Urothelium cell line (cell line): Measurements from ENCODE around the gene NSMF.
"Not testable (repeated sequence)": the region's sequence is repeated elsewhere in the genome, so short reads cannot be mapped to it uniquely, and the experiment has no call there.

Experiments used
- DNase-seq: peaks from one replicate; pipeline ENCODE4 v3.0.0; 2011; ENCODE audit warnings: low spot score, mixed read lengths
- FAIRE-seq: peaks from 2 replicates; lab custom pipeline; 2011; peaks lifted over from hg19 to GRCh38; lab: Jason Lieb, UNC

NSMF gene

DNA sequence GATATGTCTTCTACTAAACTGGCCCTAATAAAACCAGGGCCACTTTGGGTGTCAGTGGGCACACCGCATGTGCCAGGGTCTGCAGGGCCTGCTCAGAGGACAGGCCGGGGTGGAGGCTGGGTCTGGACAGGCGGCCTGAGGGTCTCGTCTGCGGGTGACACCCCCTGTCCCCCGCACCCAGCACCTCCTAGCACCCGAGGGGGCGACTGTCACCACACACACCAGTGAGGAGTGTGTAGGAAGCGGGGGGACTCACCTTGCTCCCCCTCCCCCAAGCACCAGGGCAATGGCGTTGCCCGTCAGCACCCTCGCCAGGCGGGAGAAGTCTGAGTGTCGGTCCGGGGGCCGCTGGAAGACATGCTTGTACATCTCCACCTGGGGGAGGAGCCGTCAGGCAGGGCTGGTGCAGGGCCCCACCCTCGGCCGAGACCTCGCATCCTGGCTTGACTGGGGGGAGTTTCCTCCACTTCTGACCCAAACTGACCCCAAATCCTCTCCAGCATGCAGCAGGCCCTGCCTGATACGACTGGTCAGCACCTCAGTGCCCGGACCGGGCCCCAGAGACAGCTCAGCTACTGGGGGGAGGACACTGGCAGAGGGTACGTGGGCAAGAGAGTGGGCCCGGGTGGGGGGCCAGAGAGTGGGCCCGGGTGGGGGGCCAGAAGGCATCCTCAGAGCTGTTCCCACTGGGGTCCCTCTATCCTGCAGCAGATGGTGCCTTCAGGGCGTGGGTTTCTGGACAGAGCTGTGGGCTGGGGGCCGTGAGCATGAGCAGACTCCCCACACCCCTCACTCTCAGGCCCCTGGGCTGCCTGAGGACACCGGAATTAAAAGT lies 18.9 kb upstream of the NSMF start:
- no peak for FAIRE-seq
- no peak for DNase-seq

DNA sequence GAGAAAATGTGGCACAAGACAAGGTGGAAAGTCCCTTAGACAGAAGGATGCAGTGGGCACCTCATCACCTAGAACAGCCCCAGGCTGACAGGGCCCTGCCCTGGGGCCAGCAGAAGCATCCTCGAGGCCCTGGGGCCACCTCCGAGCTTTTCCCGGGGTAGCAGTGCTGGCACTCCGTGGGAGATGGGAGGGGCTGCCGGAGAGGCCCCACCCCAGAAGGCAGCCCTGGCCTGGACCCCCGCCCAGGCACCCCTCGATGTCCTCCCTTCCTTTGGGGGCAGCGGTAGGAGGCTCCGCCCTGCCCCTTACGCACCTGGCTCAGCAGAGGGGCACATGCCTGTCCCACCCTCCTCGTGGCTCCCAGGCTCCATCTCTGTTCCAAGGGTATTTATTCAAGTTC lies 17.7 kb upstream of the NSMF start:
- DNase-seq (no peak), FAIRE-seq (no peak)

DNA sequence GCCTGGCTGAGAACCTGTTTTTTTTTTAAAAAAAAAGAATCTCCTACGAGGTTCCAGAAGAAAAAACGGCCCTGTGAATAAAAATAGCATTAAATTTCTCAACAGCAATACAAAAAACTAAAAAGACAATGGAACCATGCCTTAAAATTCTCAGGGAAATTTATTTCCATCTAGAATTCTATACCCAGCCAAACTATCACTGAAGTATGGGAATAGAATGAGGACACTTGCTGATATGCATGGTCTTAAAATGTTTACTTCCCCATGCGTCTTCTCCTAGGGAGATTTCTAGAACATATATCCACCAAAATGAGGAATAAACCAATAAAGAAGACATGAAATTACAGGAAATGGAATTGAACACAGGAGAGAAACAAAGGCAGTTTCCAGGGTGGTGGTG lies 16.5 kb upstream of the NSMF start:
- DNase-seq (no peak), FAIRE-seq (no peak)

DNA sequence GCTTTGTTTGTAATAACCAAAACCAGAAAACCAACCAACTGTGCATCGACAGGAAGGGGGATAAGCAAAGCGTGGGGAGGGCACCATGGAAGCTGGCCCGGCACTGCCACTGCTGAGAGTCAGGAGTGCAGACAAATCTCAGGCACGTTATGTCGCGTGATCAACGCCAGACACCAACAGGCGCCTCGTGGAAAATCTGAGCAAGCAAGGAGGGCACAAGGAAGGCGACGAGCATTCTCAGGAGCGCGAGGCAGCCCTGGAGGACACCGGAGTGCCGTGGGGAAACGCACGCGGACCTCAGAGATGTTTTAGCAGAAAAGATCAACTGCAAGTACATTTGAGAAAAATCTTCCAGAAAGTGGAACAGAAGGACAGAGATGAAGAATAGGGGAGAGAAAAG lies 15.1 kb upstream of the NSMF start:
- FAIRE-seq (no peak), DNase-seq (no peak)

DNA sequence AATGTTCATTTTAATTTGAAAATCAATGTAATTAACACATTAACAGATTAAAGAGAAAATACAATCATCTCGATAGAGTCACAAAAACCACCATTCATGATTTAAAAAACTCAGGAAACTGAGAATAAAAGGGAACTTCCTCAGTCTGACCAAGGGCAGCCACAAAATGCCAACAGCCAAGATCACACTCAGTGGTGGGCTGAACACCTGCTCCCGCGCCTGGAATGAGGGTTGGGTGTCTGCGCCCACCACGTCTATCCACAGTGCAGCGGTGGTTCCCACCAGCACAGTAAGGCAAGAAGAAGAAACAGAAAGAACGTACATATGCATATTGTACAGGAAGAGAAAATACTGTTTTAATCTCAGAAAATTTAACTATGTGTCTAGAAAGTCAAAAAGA lies 11.7 kb upstream of the NSMF start:
- no peak for DNase-seq

DNA sequence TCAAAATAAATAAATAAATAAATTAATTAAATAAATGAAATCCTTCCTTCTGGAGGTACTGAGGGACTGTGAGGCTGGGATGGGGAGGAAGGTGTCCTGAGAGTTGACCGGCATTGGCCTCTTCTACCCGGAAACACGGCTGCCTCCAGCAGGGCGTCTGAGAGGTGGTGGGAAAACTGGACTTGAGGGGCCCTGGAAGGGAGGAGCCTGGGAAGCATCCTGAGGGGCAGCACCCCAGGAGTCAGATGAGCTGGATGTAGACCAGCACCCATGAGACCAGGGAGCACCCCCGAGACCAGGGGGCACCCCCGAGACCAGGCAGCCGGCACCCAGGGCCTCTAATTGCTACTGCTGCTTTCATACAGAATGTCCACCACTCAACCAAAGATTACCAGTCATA lies 8.8 kb upstream of the NSMF start:
- no peak for FAIRE-seq

More for the DNA sequence above, 11.7 kb upstream of the NSMF start:
- FAIRE-seq = no peak

DNA sequence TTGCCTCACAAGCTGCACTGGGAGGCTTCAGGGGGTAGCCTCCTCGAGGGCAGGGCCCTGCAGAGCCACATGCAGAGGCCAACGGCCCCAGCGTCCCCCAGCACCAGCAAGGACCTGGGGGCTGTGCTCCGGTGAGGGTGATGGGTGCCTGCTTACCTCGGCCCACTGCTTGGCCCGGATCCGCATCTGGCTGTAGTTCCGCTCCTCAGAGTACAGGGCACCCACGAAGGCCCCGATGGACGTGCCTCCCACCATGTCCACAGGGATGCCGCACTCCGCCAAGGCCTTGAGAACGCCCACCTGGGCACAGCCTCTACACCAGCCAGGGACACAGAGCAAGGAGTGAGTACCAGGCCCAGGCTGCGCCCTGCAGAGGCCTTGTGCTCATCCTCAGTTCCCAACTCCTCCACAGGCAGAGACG lies 8.0 kb upstream of the NSMF start:
- no peak for FAIRE-seq

More for the DNA sequence above, 8.8 kb upstream of the NSMF start:
- DNase-seq = no peak

DNA sequence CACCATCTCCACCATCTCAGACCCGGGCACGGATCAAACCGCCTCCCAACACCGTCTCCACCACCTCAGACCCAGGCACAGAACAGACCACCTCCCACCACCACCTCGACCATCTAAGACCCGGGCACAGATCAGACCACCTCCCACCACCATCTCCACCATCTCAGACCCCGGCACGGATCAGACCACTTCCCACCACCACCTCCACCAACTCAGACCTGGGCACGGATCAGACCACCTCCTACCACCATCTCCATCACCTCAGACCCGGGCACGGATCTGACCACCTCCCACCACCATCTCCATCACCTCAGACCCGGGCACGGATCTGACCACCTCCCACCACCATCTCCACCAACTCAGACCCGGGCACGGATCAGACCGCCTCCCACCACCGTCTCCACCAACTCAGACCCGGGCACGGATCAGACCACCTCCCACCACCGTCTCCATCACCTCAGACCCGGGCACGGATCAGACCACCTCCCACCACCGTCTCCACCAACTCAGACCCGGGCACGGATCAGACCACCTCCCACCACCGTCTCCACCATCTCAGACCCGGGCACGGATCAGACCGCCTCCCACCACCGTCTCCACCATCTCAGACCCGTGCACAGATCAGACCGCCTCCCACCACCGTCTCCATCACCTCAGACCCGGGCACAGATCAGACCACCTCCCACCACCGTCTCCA lies 7.4 kb upstream of the NSMF start:
- peak; percentile 37 for FAIRE-seq

More for the DNA sequence above, 8.0 kb upstream of the NSMF start:
- no peak for DNase-seq

DNA sequence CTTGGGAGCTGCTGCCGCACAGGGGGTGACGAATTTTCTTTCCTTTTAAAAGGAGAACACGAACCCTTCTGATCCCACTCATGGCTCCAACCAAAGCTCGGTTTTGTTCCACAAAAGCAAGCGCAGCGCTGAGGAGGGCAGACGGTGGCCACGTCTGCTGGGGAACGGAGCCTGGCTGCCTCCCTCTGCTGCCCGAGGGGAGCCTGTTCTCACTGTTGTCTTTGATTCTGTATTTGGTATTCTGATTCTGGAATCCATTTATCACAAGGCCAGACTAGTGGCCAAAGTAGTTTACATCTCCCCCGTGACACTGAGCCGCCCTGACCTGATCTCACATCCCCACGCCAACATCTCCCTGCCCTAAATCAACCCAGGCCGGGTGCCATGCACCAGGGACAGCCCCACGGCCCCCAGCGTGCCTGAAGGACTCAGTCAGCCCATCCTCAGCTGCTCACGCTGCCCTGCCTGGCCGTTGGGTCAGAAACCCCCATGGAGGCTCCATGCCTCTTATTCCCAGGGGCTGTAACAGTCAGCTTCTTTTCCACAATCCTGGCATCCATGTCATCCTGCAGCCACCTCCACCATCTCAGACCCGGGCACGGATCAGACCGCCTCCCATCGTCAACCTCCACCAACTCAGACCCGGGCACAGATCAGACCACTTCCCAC lies 6.7 kb upstream of the NSMF start:
- FAIRE-seq = peak; percentile 9
- no peak for DNase-seq

More for the DNA sequence above, 7.4 kb upstream of the NSMF start:
- not testable (repeated sequence) for DNase-seq

DNA sequence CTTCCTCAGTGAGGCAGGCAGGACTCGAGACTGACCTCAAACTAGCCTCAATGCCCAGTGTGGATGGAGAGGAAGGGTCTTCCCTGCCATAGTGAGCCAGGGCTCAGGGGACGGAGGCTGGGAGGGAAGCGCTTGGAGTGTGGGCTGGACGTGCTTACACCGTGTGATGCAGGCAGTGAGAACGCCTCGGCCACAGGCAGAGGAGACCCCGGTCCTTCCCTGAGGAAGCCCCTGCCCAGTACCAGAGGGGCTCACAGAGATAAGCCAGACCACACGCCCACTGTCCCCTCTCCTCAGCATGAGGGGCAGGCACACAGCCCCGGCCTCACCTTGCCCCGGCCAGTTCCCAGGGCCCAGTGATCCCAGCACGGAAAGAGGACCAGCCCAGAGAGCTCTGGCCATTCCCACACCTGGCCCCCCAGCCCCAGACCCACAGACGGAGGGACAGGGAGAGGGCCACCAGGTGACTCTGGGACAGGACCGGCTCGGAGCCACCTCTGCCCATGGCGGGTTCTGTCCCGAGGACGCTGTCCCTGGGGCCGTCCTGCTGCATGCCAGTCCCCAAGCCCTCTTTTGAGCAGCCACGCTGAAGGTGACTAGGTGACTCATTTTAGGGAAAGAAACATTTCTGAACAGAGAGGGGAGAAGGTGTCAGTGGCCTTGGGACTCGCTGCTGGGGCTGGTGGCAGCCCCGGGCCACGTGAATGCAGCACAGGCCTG lies 6.0 kb upstream of the NSMF start:
- peak; percentile 13 for FAIRE-seq

DNA sequence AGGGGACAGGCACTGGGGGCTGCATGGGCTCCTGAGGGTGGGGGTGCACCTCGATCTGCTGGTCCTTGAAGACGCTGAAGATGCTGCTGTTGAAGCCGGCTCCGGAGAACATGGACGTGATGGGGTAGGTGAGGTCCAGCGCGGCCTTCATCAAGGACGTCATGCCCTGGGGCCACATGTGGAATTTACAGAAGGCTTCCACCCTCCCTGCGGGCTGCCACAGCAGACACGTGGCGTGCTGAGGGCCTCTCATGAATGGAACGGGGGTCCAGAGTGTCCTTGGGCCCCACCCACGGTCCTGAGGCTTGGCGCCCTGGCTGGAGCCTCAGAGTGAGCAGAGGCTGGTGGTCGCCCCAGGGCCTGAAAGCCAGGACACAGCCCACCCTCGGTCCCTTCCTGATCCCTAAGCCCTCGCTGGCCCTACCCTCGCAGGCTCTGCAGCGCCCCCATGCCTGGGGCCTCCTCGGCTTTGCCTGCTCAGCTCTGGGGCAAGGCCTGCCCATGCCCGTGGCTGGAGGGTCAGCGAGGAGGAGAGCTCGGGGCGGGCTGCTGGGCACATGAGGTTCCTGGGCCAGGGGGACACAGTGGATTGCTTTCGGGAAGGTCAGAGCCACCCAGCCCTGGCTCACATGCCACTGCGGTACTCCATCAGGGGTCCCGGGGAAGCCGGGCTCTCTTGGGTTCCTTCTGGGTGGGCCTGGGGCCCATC lies 5.3 kb upstream of the NSMF start:
- no peak for FAIRE-seq
- no peak for DNase-seq

More for the DNA sequence above, 6.0 kb upstream of the NSMF start:
- no peak for DNase-seq

DNA sequence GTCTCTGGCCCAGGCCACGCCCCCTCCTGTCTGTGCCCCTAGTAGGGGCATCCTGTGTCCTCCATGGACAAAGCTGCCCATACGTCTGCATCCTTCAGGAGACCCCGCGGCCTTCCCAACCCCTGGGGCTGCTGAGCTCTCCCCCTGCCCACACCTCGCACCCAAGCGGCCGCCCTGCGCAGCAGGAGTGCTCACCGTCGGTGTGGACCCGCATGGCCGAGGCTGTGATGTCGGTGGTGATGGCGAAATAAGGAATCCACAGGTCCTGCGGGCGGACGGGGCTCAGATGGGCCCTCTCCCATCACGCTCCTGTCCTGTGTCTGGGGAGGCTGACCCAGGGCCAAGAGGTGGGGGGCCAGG lies 4.8 kb upstream of the NSMF start:
- no peak for DNase-seq
- FAIRE-seq = no peak

DNA sequence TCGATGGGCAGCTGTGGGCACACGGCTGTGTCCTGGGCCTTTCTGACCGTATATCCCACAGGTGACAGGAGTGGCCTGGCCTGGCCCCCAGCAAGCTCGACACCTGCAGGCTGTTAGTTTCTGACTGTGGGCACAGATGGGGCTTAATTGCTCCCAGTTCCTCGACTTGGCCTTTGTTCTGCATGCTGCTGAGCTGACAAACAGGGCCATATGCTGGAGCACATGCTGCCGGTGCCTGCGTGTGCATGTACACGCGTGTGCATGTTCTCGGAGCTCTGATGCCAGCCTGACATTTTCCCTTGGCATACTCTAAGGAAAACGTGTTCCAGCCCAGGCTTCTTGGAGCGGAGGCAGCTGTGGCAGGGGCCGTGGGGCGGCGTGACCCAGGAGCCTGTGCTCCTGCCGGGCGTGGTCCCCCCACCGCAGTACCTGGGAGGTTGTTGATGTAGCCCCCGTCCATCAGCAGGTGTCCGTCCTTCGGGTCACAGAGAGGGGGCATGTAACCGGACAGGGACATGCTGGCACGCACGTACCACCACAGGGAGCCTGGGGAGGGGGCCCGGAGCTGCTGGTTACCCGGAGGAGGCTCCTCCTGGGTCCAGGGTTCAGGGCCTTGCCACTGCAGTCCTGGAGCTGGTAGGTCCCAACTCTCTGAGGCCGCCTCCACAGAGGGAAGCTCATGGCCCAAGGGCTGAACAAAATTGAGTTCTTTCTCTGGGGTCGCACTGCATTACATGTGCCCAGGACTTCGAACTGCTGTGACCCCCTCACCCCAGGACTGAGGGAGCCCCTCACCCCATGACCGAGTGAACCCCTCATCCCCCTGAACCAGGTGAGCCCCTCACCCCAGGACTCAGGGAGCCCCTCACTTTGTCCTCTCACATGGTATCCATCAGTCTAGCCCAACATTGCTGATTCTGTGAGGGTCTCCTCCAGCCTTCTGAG lies 4.1 kb upstream of the NSMF start:
- DNase-seq = no peak
- no peak for FAIRE-seq

DNA sequence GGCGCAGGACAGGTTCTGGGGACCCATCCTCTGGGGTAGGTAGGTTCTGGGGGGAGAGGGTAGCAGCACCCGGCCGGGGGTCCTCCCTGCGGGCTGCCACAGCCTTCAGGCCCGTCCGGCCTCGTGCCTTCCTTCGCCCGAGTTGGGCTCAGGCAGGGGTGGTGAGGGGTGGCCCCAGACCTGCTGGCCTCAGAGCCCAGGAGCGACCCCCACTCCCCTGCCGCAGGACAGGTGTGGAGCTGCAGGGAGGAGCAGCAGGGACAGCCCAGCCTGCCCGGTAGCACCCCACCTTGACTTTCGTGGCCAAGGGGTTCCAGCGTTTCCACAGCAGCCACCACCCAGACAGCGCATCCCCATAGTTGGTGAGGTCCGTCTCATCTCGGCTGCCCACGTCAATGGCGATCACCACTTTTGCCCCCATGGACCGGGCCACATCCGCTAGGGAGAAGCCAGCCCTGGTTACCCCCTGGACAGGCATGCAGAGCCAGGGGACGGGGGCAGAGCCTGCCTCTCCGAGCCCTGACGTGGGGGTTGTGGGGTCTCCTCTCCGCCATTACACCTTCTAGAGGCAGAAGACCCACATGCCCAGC lies 3.4 kb upstream of the NSMF start:
- no peak for DNase-seq
- no peak for FAIRE-seq

DNA sequence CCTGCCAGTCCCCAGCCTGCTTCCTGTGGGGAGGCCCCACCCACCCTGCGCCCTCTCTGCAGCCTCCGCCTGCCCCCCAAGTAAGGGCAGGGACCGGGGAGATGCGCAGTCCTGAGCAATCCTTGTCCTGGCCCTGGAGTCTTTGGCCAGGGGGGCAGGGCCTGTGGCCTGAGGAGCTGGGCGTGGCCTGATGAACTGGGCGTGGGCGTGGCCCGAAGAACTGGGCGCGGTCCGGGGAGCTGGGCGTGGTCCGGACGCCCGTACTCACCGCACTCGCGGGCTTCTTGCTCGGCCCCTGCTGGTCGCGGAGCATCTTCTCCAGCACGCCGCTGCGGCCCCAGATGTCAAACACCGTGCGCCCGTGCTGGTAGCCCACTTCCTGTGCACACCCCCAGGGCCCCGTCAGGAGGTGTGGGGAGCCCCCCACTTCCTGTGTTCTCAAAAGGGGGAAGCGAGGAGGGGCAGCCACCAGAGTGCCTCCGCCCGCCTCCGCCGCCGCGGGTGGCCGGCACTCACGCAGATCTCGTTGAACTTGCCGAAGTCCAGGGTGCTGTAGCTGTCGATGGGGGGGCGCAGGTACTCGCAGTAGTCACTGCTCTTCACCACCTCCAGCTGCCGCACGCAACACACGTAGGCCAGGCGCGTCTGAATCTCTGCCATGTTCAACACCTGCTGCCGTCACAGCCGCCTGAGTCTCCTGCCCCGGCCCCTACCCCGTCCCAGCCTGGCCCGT lies 2.7 kb upstream of the NSMF start:
- FAIRE-seq (no peak), DNase-seq (no peak)

DNA sequence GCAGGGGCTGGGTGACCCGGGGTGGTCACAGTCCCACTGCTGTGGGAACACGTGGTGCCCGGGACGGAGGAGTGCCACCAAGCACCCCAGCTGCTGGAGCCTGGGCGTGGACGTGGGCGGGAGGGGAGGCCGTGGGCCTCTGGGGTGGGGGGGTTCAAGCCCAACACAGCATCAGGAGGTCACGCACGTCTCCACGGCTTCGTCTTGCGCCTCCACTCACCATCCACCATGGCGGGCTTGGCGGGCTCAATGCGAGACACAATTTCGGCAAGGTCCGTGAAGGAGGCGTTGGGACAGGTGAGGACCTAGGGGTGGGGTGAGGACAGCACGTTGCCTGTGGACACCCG lies 2.2 kb upstream of the NSMF start:
- FAIRE-seq = no peak
- no peak for DNase-seq

DNA sequence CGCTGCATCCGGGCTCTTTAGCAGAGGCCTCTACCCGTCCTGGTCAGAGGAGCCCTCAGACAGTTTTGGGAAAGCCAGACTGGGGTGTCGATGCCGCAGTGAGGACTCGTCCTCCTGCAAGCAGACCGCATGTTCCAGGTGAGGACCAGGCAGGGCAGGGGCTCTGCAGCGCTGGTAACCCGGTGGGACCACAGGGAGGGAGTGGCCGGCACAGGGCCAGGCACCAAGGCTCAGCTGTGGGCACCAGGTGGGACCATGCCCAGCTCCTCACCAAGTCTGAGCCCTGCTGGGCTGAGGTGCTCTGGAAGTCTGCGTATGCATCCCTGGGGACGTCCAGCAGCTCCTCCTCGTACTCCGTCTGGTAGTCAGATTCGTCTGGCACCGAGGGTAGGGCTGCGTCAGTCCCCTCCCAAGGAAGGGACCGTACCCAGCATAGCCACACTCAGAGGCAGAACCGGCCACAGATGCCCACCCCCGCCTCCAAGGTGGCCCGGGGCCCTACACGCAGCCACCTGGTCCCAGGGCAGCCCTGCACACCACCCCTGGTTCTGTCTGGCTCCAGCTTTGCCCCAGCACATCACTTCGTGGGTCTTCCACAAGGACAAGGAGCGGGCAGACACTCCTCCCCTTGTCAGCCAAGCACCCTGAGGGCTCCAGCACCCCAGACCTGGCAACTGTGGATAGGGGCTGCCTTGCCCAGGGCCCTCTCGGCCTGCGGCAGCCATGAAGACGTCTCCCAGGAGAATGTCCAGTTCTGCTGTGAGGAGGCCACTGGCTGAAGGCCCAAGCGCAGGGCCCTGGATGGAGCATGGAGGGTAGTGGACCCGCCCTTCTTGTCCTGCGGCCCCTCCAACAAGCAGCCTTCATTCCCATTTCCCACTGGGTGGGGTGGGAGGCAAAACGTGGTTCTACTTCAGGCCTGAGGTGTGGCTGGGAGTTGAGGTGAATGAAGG lies 1.5 kb upstream of the NSMF start:
- DNase-seq = no peak
- no peak for FAIRE-seq
